WTC11 (cell line): Measurements from ENCODE around the gene SERPINE1.

Experiments
- AFF4 ChIP-seq: sonication (generic); formaldehyde crosslinking; IDR thresholded peaks from 2 replicates; pipeline ENCODE4 v1.8.1; 2023; ENCODE audit warnings: mild to moderate bottlenecking, missing genetic modification reagents, borderline replicate concordance
- CTCF ChIP-seq: fragments of 200-600 bp; IDR thresholded peaks from 2 replicates; pipeline ENCODE4 v1.8.0; 2022; ENCODE audit warnings: antibody characterized with exemption
- ESRRA ChIP-seq: sonication (generic); formaldehyde crosslinking; IDR thresholded peaks from 2 replicates; pipeline ENCODE4 v1.8.1; 2022; ENCODE audit warnings: mild to moderate bottlenecking, missing genetic modification reagents, borderline replicate concordance
- ZNF138 ChIP-seq: sonication (generic); formaldehyde crosslinking; conservative IDR thresholded peaks from 2 replicates; pipeline ENCODE4 v1.8.1; 2022; ENCODE audit warnings: mild to moderate bottlenecking, moderate library complexity, missing genetic modification reagents
- TF ChIP-seq, protein P1 (sequence below): sonication (generic); formaldehyde crosslinking; IDR thresholded peaks from 2 replicates; pipeline ENCODE4 v1.8.0; 2023; ENCODE audit warnings: missing genetic modification reagents

DNA sequence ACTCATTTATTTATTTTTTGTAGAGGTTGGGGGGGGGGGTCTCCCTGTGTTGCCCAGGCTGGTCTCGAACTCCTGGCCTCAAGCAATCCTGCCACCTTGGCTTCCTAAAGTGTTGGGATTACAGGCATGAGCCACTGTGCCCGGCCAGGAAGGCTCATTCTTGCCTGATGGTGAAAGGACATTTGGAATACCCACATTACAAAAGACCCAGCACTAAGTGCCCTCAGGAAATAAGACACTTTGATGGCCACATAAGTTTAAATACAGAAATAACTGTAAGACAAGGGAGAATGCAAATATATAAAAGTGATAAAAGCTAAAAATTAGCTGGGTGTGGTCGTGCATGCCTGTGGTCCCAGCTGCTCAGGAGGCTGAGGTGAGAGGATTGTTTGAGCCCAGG lies 8.0 kb upstream of the SERPINE1 start:
- TF ChIP-seq ESRRA (CRISPR knock-in tag) = no peak
- TF ChIP-seq, protein P1, sequence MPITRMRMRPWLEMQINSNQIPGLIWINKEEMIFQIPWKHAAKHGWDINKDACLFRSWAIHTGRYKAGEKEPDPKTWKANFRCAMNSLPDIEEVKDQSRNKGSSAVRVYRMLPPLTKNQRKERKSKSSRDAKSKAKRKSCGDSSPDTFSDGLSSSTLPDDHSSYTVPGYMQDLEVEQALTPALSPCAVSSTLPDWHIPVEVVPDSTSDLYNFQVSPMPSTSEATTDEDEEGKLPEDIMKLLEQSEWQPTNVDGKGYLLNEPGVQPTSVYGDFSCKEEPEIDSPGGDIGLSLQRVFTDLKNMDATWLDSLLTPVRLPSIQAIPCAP = no peak
- TF ChIP-seq CTCF = no peak
- no peak for TF ChIP-seq ZNF138 (CRISPR knock-in tag)
- no peak for TF ChIP-seq AFF4 (CRISPR knock-in tag)
